ENCODE data around the gene NXN.

The NXN gene

GRCh38 chr17:801660-802059 lies 177.9 kb downstream of the NXN start:
- DNase-seq (ENCODE audit: low read depth in 1 of 2, low spot score in 1 of 2): no peak
- Histone ChIP-seq H3K4me3 (replicated peaks; ENCODE audit: insufficient read depth, low read length) (no peak overlapping the region), H3K27ac (replicated peaks) (no peak overlapping the region), H3K27me3 (ENCODE audit: insufficient read depth, poor library complexity, severe bottlenecking) (no peaks in the 10 kb centered on the region)
- TF ChIP-seq, protein P1, sequence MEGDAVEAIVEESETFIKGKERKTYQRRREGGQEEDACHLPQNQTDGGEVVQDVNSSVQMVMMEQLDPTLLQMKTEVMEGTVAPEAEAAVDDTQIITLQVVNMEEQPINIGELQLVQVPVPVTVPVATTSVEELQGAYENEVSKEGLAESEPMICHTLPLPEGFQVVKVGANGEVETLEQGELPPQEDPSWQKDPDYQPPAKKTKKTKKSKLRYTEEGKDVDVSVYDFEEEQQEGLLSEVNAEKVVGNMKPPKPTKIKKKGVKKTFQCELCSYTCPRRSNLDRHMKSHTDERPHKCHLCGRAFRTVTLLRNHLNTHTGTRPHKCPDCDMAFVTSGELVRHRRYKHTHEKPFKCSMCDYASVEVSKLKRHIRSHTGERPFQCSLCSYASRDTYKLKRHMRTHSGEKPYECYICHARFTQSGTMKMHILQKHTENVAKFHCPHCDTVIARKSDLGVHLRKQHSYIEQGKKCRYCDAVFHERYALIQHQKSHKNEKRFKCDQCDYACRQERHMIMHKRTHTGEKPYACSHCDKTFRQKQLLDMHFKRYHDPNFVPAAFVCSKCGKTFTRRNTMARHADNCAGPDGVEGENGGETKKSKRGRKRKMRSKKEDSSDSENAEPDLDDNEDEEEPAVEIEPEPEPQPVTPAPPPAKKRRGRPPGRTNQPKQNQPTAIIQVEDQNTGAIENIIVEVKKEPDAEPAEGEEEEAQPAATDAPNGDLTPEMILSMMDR (IDR thresholded peaks at IDR 0.05; ENCODE audit: insufficient read depth, low read length): no peak
- TF ChIP-seq REST (IDR thresholded peaks at IDR 0.05; ENCODE audit: insufficient replicate concordance, low read depth) (no peak), GABPA (IDR thresholded peaks at IDR 0.05; ENCODE audit: low read depth) (no peak)

- no peaks in the 10 kb centered on the region for H3K27me3 ChIP-seq (ENCODE audit: insufficient read depth, poor library complexity, severe bottlenecking)
- TF ChIP-seq SPI1 (IDR thresholded peaks at IDR 0.05; ENCODE audit: borderline replicate concordance, low read depth) (no peak), REST (IDR thresholded peaks at IDR 0.05; ENCODE audit: insufficient replicate concordance, low read depth) (no peak), GABPA (IDR thresholded peaks at IDR 0.05; ENCODE audit: low read depth) (no peak), POLR2AphosphoS5 (IDR thresholded peaks at IDR 0.05; ENCODE audit: low read depth) (no peak)
- TF ChIP-seq, protein P1 (IDR thresholded peaks at IDR 0.05; ENCODE audit: insufficient read depth, low read length): no peak
- H3K27ac ChIP-seq (replicated peaks): no peak overlapping the region
- DNase-seq (ENCODE audit: low read depth in 1 of 2, low spot score in 1 of 2): no peak
- H3K4me3 ChIP-seq (replicated peaks; ENCODE audit: insufficient read depth, low read length): no peak overlapping the region
These were observed 178.9 kb downstream of the NXN start for GRCh38 chr17:800446-801242.

DNA sequence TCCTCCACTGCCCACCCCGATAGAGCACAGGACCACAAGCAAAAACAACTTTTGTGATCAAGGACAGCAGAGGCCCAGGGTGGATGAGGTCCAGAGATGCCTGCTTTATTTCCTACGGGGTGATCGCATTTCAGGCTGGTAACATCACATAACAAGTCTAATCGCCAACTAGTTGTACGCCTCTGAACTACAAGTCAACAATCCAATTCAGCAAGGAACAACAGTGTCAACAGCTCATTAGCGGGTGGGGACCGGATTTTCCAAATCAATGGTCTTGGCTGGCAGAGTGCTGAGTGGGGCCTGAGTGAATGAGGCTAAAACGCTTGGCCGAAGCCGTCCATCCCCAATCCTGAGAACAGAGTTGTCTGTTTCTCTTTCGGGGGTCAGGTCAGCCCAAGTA lies 180.3 kb downstream of the NXN start:
- no peak for DNase-seq (ENCODE audit: low read depth in 1 of 2, low spot score in 1 of 2)
- no peak overlapping the region for H3K27ac ChIP-seq (replicated peaks)
- H3K27me3 ChIP-seq (ENCODE audit: insufficient read depth, poor library complexity, severe bottlenecking): no peaks in the 10 kb centered on the region
- TF ChIP-seq POLR2AphosphoS5 (IDR thresholded peaks at IDR 0.05; ENCODE audit: low read depth): no peak
- TF ChIP-seq, protein P1 (IDR thresholded peaks at IDR 0.05; ENCODE audit: insufficient read depth, low read length): no peak
- TF ChIP-seq SPI1 (IDR thresholded peaks at IDR 0.05; ENCODE audit: borderline replicate concordance, low read depth): no peak
- no peak for TF ChIP-seq GABPA (IDR thresholded peaks at IDR 0.05; ENCODE audit: low read depth)
- TF ChIP-seq REST (IDR thresholded peaks at IDR 0.05; ENCODE audit: insufficient replicate concordance, low read depth): no peak
- no peak overlapping the region for H3K4me3 ChIP-seq (replicated peaks; ENCODE audit: insufficient read depth, low read length)

Measured in HL-60 (cell line).